ENCODE measurements around the gene COL4A2. TPM values are rescaled to one million over a fixed set of nuclear protein-coding genes. Genes with fewer than 3 reads are reported as not detected.

COL4A2 gene
- polyA plus RNA-seq, 2 of the 4 experiments (the other 2 are of a cell fraction): 46.9 to 119 TPM

DNA sequence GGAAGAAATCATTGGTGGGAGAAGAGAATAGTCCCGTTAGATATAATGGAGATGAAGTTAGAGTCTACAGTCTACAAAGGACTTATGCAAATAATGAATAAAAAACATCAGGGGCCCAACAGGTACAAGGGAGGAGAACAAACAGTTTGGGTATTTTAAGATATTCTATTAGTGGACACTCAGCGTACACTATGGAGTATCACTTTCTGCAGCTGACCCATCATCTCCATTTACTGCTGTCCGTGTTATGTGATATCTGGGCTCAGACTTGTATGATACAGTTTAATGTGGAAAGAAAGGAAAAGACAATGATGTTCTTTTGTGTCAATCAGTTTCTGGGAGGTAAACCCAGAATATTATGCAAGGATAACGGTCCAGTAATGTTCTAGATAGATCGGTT lies 128.2 kb downstream of the COL4A2 start:
- FAIRE-seq: no peak
- Histone ChIP-seq H3K4me3 (no peak overlapping the region), H3K27ac (no peak overlapping the region), H3K9me3 (no peaks in the 10 kb centered on the region), H3K4me2 (no peak overlapping the region), H3K4me1 (no peaks in the 10 kb centered on the region)
- 89% methylated on average over 5 of the region's 5 CpGs for WGBS (ENCODE audit: missing lambda C conversion rate)
- ATAC-seq: no peak
- TF ChIP-seq RARB (CRISPR knock-in tag; IDR thresholded peaks at IDR 0.05) (no peak), TFCP2L1 (CRISPR knock-in tag; IDR thresholded peaks at IDR 0.05) (no peak), EHMT2 (IDR thresholded peaks at IDR 0.05; ENCODE audit: low read depth) (no peak), RNF2 (IDR thresholded peaks at IDR 0.05; ENCODE audit: borderline replicate concordance, low read depth) (no peak), POLR2AphosphoS2 (conservative IDR thresholded peaks at IDR 0.05; ENCODE audit: low read length) (no peak), ZNF302 (CRISPR knock-in tag; IDR thresholded peaks at IDR 0.05) (no peak), SMC3 (IDR thresholded peaks at IDR 0.05) (no peak), ZFP36 (IDR thresholded peaks at IDR 0.05; ENCODE audit: borderline replicate concordance, partially characterized antibody) (no peak), HDAC2 (IDR thresholded peaks at IDR 0.05) (no peak), SREBF2 (IDR thresholded peaks at IDR 0.05) (no peak), EHF (CRISPR knock-in tag; IDR thresholded peaks at IDR 0.05) (no peak), CBX2 (IDR thresholded peaks at IDR 0.05; ENCODE audit: borderline replicate concordance, low read depth) (no peak), NR3C1 (IDR thresholded peaks at IDR 0.05) (no peak), CHD2 (IDR thresholded peaks at IDR 0.05; ENCODE audit: low read length, partially characterized antibody) (no peak), NPAS2 (CRISPR knock-in tag; IDR thresholded peaks at IDR 0.05; ENCODE audit: borderline replicate concordance) (no peak)
- TF ChIP-seq, protein P1, sequence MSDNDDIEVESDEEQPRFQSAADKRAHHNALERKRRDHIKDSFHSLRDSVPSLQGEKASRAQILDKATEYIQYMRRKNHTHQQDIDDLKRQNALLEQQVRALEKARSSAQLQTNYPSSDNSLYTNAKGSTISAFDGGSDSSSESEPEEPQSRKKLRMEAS (IDR thresholded peaks at IDR 0.05): no peak
- TF ChIP-seq, protein P2, sequence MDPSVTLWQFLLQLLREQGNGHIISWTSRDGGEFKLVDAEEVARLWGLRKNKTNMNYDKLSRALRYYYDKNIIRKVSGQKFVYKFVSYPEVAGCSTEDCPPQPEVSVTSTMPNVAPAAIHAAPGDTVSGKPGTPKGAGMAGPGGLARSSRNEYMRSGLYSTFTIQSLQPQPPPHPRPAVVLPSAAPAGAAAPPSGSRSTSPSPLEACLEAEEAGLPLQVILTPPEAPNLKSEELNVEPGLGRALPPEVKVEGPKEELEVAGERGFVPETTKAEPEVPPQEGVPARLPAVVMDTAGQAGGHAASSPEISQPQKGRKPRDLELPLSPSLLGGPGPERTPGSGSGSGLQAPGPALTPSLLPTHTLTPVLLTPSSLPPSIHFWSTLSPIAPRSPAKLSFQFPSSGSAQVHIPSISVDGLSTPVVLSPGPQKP (IDR thresholded peaks at IDR 0.05; ENCODE audit: low read depth, low read length): no peak
- no peak for DNase-seq (ENCODE audit: low read depth in 1 of 2, low spot score in 1 of 2)
- ChIA-PET POLR2A (no interaction called here), CTCF (no interaction called here)

DNA sequence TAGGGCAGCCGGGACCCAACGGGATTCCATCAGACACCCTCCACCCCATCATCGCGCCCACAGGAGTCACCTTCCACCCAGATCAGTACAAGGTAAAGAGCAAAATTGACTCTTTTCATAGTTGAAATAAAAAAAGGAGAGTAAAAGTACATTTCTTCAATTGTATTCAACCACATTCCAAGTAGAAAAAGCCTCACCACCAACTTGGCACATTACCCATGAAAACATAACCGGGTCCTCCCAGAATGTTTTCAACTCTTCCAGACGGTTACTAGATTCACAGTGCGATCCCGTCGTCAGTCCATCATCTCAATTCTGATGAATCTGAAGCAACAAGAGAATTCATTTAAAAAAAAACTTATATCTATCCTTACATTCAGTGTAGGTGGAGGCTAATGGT lies 129.2 kb downstream of the COL4A2 start:
- no peak for DNase-seq (ENCODE audit: low read depth in 1 of 2, low spot score in 1 of 2)
- CTCF ChIA-PET: no interaction called here
- H3K27ac ChIP-seq: no peak overlapping the region
- H3K9me3 ChIP-seq: no peaks in the 10 kb centered on the region
- TF ChIP-seq BHLHE40 (IDR thresholded peaks at IDR 0.05; ENCODE audit: low read depth, low read length): no peak
- TF ChIP-seq RARB (CRISPR knock-in tag; IDR thresholded peaks at IDR 0.05): no peak
- TF ChIP-seq EHF (CRISPR knock-in tag; IDR thresholded peaks at IDR 0.05): no peak
- TF ChIP-seq TP53 (CRISPR knock-in tag; IDR thresholded peaks at IDR 0.05): no peak
- TF ChIP-seq, protein P3, sequence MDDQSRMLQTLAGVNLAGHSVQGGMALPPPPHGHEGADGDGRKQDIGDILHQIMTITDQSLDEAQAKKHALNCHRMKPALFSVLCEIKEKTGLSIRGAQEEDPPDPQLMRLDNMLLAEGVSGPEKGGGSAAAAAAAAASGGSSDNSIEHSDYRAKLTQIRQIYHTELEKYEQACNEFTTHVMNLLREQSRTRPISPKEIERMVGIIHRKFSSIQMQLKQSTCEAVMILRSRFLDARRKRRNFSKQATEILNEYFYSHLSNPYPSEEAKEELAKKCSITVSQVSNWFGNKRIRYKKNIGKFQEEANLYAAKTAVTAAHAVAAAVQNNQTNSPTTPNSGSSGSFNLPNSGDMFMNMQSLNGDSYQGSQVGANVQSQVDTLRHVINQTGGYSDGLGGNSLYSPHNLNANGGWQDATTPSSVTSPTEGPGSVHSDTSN (IDR thresholded peaks at IDR 0.05): no peak
- TF ChIP-seq PHF8 (IDR thresholded peaks at IDR 0.05; ENCODE audit: borderline replicate concordance, low read depth): no peak
- no peak for TF ChIP-seq RCOR1 (IDR thresholded peaks at IDR 0.05; ENCODE audit: low read depth, low read length)
- no peak for TF ChIP-seq HEYL (CRISPR knock-in tag; IDR thresholded peaks at IDR 0.05)
- TF ChIP-seq, protein P4, sequence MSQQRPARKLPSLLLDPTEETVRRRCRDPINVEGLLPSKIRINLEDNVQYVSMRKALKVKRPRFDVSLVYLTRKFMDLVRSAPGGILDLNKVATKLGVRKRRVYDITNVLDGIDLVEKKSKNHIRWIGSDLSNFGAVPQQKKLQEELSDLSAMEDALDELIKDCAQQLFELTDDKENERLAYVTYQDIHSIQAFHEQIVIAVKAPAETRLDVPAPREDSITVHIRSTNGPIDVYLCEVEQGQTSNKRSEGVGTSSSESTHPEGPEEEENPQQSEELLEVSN (IDR thresholded peaks at IDR 0.05; ENCODE audit: borderline replicate concordance, low read depth): no peak
- no peak for TF ChIP-seq EP300 (IDR thresholded peaks at IDR 0.05)
- no peak for ATAC-seq
- no peak for FAIRE-seq
- no peak overlapping the region for H3K4me2 ChIP-seq
- 95% methylated on average over 9 of the region's 9 CpGs for WGBS (ENCODE audit: missing lambda C conversion rate)
- POLR2A ChIA-PET: no interaction called here
- H3K4me3 ChIP-seq: no peak overlapping the region
- H3K4me1 ChIP-seq: no peaks in the 10 kb centered on the region
